Hepatocyte (in vitro differentiated cells): ENCODE data around the gene TTC39A. TPM values are rescaled to one million over a fixed set of nuclear protein-coding genes. Genes with fewer than 3 reads are reported as not detected.

ENCODE experiments used
- DNase-seq: peaks from one replicate; pipeline ENCODE4 v3.0.0-alpha.2; 2016; ENCODE audit warnings: low spot score
- H2AFZ ChIP-seq: fragments of 200-600 bp; sonication (generic); 2 replicates; pipeline ENCODE4 v1.6.0; 2016; ENCODE audit warnings: antibody characterized with exemption, mild to moderate bottlenecking
- H3K27ac ChIP-seq: fragments of 200-600 bp; sonication (generic); 2 replicates; pipeline ENCODE4 v1.5.1; 2016; ENCODE audit warnings: mild to moderate bottlenecking
- H3K27me3 ChIP-seq: fragments of 200-600 bp; sonication (generic); 2 replicates; pipeline ENCODE4 v1.6.1; 2016
- H3K36me3 ChIP-seq: fragments of 200-600 bp; sonication (generic); replicated peaks from 2 replicates; pipeline ENCODE4 v1.5.1; 2016; ENCODE audit warnings: low read depth; ENCODE audit not compliant: insufficient read depth
- H3K4me1 ChIP-seq: fragments of 200-600 bp; sonication (generic); 2 replicates; pipeline ENCODE4 v1.5.1; 2016; ENCODE audit warnings: mild to moderate bottlenecking, moderate library complexity; ENCODE audit not compliant: insufficient read depth
- H3K4me2 ChIP-seq: fragments of 200-600 bp; sonication (generic); 2 replicates; pipeline ENCODE4 v1.6.0; 2016
- H3K4me3 ChIP-seq: fragments of 200-600 bp; sonication (generic); 2 replicates; pipeline ENCODE4 v1.5.1; 2016; ENCODE audit warnings: mild to moderate bottlenecking
- H3K79me2 ChIP-seq: fragments of 200-600 bp; sonication (generic); 2 replicates; pipeline ENCODE4 v1.6.0; 2017; ENCODE audit warnings: mild to moderate bottlenecking
- H3K9me2 ChIP-seq: fragments of 200-600 bp; sonication (generic); replicated peaks from 2 replicates; pipeline ENCODE4 v1.6.0; 2017; ENCODE audit warnings: mild to moderate bottlenecking; ENCODE audit not compliant: insufficient read depth
- H3K9me3 ChIP-seq: fragments of 200-600 bp; sonication (generic); 2 replicates; pipeline ENCODE4 v1.5.1; 2016; ENCODE audit warnings: low read depth, mild to moderate bottlenecking
- H4K20me1 ChIP-seq: fragments of 200-600 bp; sonication (generic); 2 replicates; pipeline ENCODE4 v1.6.0; 2016; ENCODE audit warnings: mild to moderate bottlenecking; ENCODE audit not compliant: insufficient read depth, poor library complexity, severe bottlenecking
- EZH2 ChIP-seq: fragments of 200-600 bp; sonication (generic); IDR thresholded peaks from 2 replicates; pipeline ENCODE4 v1.6.1; 2016; ENCODE audit warnings: antibody characterized with exemption, mild to moderate bottlenecking, borderline replicate concordance
- EZH2phosphoT487 ChIP-seq: fragments of 200-600 bp; sonication (generic); IDR thresholded peaks from one replicate; pipeline ENCODE4 v1.6.1; 2018; ENCODE audit warnings: antibody characterized with exemption, mild to moderate bottlenecking, low read depth, moderate library complexity; ENCODE audit not compliant: unreplicated experiment, severe bottlenecking
- WGBS: methylation state at CpG from one replicate; pipeline ENCODE4 v1.1.6; 2016; ENCODE audit warnings: low lambda C conversion rate; ENCODE audit errors: missing lambda C conversion rate; 5-methylcytosine and 5-hydroxymethylcytosine counted together
- polyA plus RNA-seq: library from polyadenylated mRNA; unstranded; fragments of >200 nt; fragmentation: Nextera tagmentation; extraction: Ambion mirVana; gene quantifications from 2 replicates; pipeline ENCODE4 v1.2.1, GENCODE V29; 2016
- total RNA-seq: library from RNA; depleted of rRNA; stranded (reverse); fragments of >200 nt; gene quantifications from 2 replicates; pipeline ENCODE4 v1.2.3, GENCODE V29; 2014
- TF ChIP-seq, protein P1 (sequence below): fragments of 200-600 bp; sonication (generic); IDR thresholded peaks from 2 replicates; pipeline ENCODE4 v1.5.1; 2016; ENCODE audit warnings: antibody characterized with exemption, mild to moderate bottlenecking; ENCODE audit not compliant: poor library complexity

Gene TTC39A
- total and polyA plus RNA-seq, 2 experiments from 2014 or later = 20.5 to 35.1 TPM

DNA sequence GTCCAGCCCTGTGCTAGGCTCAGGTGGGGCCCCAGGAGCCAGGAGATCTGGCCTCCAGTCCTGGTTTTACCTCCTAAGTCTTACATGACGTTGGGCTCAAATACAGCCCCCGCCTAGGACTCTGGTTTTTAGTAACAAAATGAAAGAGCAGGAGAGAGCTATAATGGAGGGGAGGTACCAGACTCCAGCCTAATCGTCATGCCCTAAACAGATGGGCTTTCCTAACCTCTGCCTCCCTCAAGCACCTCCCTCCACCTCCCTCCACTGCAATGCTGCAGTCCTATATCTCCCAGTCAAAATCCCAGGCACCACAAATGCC, 28.6 kb downstream of the TTC39A start:
- no peak for DNase-seq
- Histone ChIP-seq H3K4me2 (no peak overlapping the region), H3K36me3 (no peaks in the 10 kb centered on the region), H3K4me3 (no peak overlapping the region), H3K9me2 (no peaks in the 10 kb centered on the region), H4K20me1 (no peaks in the 10 kb centered on the region), H3K27ac (no peak overlapping the region), H2AFZ (no peak overlapping the region), H3K27me3 (no peaks in the 10 kb centered on the region), H3K9me3 (no peaks in the 10 kb centered on the region), H3K4me1 (peaks cover 3% of the 10 kb centered on the region), H3K79me2 (no peaks in the 10 kb centered on the region)
- WGBS = 67% methylated on average over 3 of the region's 3 CpGs
- TF ChIP-seq, protein P1, sequence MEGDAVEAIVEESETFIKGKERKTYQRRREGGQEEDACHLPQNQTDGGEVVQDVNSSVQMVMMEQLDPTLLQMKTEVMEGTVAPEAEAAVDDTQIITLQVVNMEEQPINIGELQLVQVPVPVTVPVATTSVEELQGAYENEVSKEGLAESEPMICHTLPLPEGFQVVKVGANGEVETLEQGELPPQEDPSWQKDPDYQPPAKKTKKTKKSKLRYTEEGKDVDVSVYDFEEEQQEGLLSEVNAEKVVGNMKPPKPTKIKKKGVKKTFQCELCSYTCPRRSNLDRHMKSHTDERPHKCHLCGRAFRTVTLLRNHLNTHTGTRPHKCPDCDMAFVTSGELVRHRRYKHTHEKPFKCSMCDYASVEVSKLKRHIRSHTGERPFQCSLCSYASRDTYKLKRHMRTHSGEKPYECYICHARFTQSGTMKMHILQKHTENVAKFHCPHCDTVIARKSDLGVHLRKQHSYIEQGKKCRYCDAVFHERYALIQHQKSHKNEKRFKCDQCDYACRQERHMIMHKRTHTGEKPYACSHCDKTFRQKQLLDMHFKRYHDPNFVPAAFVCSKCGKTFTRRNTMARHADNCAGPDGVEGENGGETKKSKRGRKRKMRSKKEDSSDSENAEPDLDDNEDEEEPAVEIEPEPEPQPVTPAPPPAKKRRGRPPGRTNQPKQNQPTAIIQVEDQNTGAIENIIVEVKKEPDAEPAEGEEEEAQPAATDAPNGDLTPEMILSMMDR = no peak
- TF ChIP-seq EZH2phosphoT487 (no peak), EZH2 (no peak)

DNA sequence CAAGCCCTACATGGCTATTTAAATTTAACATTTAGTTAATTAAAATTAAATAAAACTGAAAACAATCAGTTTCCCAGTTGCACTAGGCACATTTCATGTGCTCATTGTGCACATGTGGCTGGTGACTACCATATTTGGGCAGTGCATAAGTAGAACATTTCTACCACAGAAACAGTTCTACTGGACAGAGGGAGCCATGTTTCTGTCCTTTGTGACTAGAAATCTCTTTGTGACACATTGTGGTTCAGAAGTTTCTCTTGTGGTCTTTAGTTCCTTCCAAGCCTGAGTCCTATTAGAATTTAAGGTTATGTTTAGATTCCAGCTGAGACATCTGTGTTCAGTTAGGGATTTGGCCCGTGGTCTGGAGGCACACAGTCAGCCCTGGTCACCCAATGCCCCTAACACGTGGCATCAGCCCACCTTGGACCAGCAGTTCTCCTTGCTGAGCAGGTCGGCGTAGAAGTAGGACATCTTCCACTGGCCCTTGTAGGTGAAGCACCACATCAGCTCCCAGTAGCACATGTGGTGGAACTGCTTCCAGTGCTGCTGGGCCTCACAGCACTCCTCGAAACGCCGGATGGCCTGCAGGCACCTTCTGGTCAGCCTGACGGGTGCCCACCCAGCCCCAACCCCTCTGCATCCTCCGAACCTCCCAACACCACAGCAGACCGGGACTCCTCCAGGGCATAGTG, 29.1 kb downstream of the TTC39A start:
- Histone ChIP-seq H3K4me3 (no peak overlapping the region), H3K27ac (no peak overlapping the region), H4K20me1 (no peaks in the 10 kb centered on the region), H3K36me3 (no peaks in the 10 kb centered on the region), H3K9me2 (no peaks in the 10 kb centered on the region), H3K79me2 (no peaks in the 10 kb centered on the region), H3K4me1 (peaks cover 3% of the 10 kb centered on the region), H2AFZ (no peak overlapping the region), H3K27me3 (no peaks in the 10 kb centered on the region), H3K4me2 (no peak overlapping the region), H3K9me3 (no peaks in the 10 kb centered on the region)
- DNase-seq = no peak
- TF ChIP-seq EZH2 (no peak), EZH2phosphoT487 (no peak)
- TF ChIP-seq, protein P1 = no peak
- WGBS = 93% methylated on average over 8 of the region's 10 CpGs

DNA sequence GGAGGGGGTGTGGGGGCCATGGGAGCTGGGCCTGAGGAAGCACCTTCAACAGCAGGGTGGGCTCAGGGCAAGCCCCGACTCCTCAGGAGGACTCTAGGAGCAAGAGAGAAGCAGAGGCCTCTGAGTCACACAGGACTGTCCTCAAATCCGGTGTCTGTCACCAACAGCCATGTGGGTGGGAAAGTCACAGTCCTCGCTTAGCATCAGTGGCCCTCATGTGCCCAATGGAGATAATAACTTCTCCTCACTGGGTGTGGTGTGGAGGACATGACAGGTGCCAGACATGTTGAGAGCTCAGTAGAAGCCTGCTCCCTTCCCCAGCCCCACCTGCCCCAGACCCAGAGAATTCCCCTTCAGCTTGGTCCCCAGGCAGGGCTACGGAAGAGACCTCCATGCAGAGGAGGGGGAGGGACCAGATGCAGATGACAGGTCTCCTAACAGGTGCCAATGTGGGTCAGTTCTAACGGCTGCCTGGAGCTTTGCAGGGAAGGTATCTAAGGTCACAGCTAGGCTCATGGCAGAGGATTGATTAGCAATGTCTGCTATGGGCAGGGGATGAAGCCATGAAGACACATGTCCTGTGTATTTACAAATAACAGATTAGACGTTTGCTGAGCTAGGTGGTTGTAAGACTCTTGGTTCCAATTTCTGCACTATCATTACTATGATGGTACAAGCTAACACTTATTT, 30.2 kb downstream of the TTC39A start:
- no peaks in the 10 kb centered on the region for H3K9me2 ChIP-seq
- 92% methylated on average over 6 of the region's 6 CpGs for WGBS

More for the DNA sequence above, 30.2 kb downstream of the TTC39A start:
- Histone ChIP-seq H3K27ac (no peak overlapping the region), H3K79me2 (no peaks in the 10 kb centered on the region), H3K27me3 (no peaks in the 10 kb centered on the region), H3K9me3 (no peaks in the 10 kb centered on the region), H2AFZ (no peak overlapping the region), H3K4me3 (no peak overlapping the region), H3K4me2 (no peak overlapping the region), H3K4me1 (peaks cover 3% of the 10 kb centered on the region), H3K36me3 (no peaks in the 10 kb centered on the region), H4K20me1 (no peaks in the 10 kb centered on the region)
- DNase-seq = no peak
- TF ChIP-seq EZH2 = no peak
- no peak for TF ChIP-seq EZH2phosphoT487
- TF ChIP-seq, protein P1 = no peak
